ENCODE data around the gene ZNF761. TPM values are rescaled to one million over a fixed set of nuclear protein-coding genes. Genes with fewer than 3 reads are reported as not detected.
A peak's percentile ranks its signal among the peaks of the same experiment; 100 is the strongest.

The ZNF761 gene
- total RNA-seq: 4.4 and 6.1 TPM in 2 replicates

DNA sequence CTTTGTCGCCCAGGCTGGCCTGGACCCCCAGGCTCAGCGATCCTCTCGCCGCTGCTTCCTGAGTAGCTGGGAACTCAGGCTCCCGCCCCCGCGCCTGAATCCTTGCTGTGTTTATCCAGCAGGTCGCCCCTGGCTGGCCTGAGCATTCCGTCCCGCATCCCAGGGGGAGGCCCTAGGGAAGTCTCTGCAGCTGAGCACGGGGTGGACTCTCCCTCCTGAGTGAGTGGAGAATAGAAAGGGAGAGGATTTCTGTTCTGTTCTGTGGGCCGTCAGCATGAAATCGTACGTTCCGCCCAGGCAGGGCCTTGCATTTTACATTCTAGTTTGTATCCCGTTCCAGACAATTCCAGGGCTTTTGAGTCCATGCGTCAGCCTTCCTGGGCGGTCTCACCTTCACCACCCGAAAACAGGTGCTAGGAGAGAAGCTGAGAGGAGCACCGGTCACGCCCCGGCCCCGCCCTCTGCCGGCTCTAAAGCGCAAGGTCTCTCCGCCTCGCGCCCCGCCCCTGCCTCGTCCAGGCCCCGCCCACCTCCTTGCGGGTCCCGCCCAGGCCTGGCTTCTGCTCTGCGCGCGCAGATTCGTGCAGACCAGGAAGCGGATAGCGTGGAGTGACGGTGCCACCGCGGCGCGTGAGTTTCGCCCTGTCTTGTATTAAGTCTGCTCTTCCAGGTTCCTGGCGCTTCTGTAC, at the start of gene ZNF761:
TSS of gene ZNF761 (plus strand) at position 586 of the 689 bp plus-strand sequence. CDS start 15,285 bp downstream, outside the sequence.
- peak within 1 kb of the TSS; percentile 91 for H3K4me3 ChIP-seq (ENCODE audit: low read depth, low read length)
- peak; percentile 49 for DNase-seq (ENCODE audit: low read depth)
- TF ChIP-seq, protein P1, sequence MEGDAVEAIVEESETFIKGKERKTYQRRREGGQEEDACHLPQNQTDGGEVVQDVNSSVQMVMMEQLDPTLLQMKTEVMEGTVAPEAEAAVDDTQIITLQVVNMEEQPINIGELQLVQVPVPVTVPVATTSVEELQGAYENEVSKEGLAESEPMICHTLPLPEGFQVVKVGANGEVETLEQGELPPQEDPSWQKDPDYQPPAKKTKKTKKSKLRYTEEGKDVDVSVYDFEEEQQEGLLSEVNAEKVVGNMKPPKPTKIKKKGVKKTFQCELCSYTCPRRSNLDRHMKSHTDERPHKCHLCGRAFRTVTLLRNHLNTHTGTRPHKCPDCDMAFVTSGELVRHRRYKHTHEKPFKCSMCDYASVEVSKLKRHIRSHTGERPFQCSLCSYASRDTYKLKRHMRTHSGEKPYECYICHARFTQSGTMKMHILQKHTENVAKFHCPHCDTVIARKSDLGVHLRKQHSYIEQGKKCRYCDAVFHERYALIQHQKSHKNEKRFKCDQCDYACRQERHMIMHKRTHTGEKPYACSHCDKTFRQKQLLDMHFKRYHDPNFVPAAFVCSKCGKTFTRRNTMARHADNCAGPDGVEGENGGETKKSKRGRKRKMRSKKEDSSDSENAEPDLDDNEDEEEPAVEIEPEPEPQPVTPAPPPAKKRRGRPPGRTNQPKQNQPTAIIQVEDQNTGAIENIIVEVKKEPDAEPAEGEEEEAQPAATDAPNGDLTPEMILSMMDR (conservative IDR thresholded peaks at IDR 0.05; ENCODE audit: low read depth, low read length): peak; percentile 23

DNA sequence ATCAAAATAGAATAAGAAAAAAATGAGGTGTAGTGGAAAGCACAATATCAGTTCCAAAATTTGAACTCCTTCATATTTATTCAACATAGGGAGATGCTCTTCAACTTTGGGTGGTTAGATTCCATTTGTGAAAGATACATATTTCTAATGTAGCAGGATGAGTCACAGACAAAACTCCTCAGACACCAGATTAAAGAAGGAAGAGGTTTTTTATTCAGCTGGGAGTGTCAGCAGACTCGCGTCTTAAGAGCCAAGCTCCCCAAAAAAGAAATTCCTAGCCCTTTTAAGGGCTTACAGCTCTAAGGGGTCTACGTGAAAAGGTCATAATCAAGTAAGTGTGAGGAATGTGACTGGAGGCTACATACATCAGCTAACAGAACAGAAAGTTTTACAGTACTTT, 43.6 kb upstream of the ZNF761 start:
- H3K4me3 ChIP-seq (ENCODE audit: low read depth, low read length): no peak overlapping the region
- TF ChIP-seq, protein P1 (conservative IDR thresholded peaks at IDR 0.05; ENCODE audit: low read depth, low read length): no peak
- no peak for DNase-seq (ENCODE audit: low read depth)

DNA sequence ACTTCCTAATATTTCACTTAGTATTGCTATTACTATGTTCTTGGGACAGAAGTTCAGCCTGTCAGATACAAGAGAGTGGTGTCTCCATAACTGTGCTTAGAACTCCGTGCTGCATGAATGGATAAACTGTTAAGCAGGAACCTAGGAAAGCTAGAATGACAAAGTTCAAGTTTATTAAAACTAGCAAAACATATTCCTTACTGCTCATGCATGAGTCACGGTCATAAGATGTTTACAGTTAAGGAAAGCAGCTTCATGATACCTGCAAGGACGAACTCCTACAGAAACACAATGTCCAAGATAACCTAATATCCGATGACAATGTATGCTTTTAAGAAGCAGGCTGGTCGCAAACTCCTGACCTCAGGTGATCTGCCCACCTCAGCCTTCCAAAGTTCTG, 42.9 kb upstream of the ZNF761 start:
- DNase-seq (ENCODE audit: low read depth): no peak
- H3K4me3 ChIP-seq (ENCODE audit: low read depth, low read length): no peak overlapping the region
- TF ChIP-seq, protein P1 (conservative IDR thresholded peaks at IDR 0.05; ENCODE audit: low read depth, low read length): no peak

GRCh38 chr19:53389571-53389970, 42.2 kb upstream of the ZNF761 start:
- DNase-seq (ENCODE audit: low read depth): no peak
- TF ChIP-seq, protein P1 (conservative IDR thresholded peaks at IDR 0.05; ENCODE audit: low read depth, low read length): no peak
- H3K4me3 ChIP-seq (ENCODE audit: low read depth, low read length): no peak overlapping the region

GRCh38 chr19:53389978-53390377, 41.8 kb upstream of the ZNF761 start:
- no peak for DNase-seq (ENCODE audit: low read depth)
- TF ChIP-seq, protein P1 (conservative IDR thresholded peaks at IDR 0.05; ENCODE audit: low read depth, low read length): no peak
- H3K4me3 ChIP-seq (ENCODE audit: low read depth, low read length): no peak overlapping the region

DNA sequence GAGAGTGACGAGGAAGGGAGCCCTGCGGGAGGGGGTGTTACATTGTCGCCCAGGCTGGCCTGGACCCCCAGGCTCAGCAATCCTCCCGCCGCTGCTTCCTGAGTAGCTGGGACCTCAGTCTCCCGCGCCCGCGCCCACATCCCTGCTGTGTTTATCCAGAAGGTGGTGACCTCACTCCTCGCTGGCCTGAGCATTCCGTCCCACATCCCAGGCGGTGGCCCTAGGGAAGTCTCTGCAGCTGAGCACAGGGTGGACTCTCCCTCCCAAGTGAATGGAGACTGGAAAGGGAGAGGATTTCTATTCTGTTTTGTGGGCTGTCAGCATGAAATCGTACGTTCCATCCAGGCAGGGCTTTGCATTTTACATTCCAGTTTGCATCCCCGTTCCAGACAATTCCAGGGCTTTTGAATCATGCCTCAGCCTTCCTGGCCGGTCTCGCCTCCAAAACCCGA, 37.2 kb upstream of the ZNF761 start:
- H3K4me3 ChIP-seq (ENCODE audit: low read depth, low read length): peak overlapping the region; percentile 85
- TF ChIP-seq, protein P1 (conservative IDR thresholded peaks at IDR 0.05; ENCODE audit: low read depth, low read length): no peak
- DNase-seq (ENCODE audit: low read depth): no peak
